WTC11 (cell line): ENCODE data around the gene WNT3A.

Experiments used
- CTCF ChIP-seq: fragments of 200-600 bp; IDR thresholded peaks from 2 replicates; pipeline ENCODE4 v1.8.0; 2022; ENCODE audit warnings: antibody characterized with exemption
- ESRRA ChIP-seq: sonication (generic); formaldehyde crosslinking; IDR thresholded peaks from 2 replicates; pipeline ENCODE4 v1.8.1; 2022; ENCODE audit warnings: mild to moderate bottlenecking, missing genetic modification reagents, borderline replicate concordance
- IRF2 ChIP-seq: sonication (generic); formaldehyde crosslinking; IDR thresholded peaks from 2 replicates; pipeline ENCODE4 v1.8.0; 2022; ENCODE audit warnings: low read depth, missing genetic modification reagents, borderline replicate concordance
- PRDM15 ChIP-seq: sonication (generic); formaldehyde crosslinking; IDR thresholded peaks from 2 replicates; pipeline ENCODE4 v1.8.0; 2022; ENCODE audit warnings: missing genetic modification reagents
- SP1 ChIP-seq: sonication (generic); formaldehyde crosslinking; conservative IDR thresholded peaks from 2 replicates; pipeline ENCODE4 v1.8.1; 2022; ENCODE audit warnings: missing genetic modification reagents
- ZBTB43 ChIP-seq: sonication (generic); formaldehyde crosslinking; IDR thresholded peaks from 2 replicates; pipeline ENCODE4 v1.8.1; 2023; ENCODE audit warnings: mild to moderate bottlenecking, missing genetic modification reagents
- ZNF281 ChIP-seq: sonication (generic); formaldehyde crosslinking; IDR thresholded peaks from 2 replicates; pipeline ENCODE4 v1.8.0; 2023; ENCODE audit warnings: mild to moderate bottlenecking, missing genetic modification reagents
- TF ChIP-seq, protein P1 (sequence below): sonication (generic); formaldehyde crosslinking; conservative IDR thresholded peaks from 2 replicates; pipeline ENCODE4 v1.8.1; 2023; ENCODE audit warnings: mild to moderate bottlenecking, low read depth, missing genetic modification reagents, moderate library complexity

- no peak for TF ChIP-seq SP1 (CRISPR knock-in tag)
- no peak for TF ChIP-seq CTCF
- TF ChIP-seq ZNF281 = no peak
- no peak for TF ChIP-seq PRDM15 (CRISPR knock-in tag)
- TF ChIP-seq, protein P1, sequence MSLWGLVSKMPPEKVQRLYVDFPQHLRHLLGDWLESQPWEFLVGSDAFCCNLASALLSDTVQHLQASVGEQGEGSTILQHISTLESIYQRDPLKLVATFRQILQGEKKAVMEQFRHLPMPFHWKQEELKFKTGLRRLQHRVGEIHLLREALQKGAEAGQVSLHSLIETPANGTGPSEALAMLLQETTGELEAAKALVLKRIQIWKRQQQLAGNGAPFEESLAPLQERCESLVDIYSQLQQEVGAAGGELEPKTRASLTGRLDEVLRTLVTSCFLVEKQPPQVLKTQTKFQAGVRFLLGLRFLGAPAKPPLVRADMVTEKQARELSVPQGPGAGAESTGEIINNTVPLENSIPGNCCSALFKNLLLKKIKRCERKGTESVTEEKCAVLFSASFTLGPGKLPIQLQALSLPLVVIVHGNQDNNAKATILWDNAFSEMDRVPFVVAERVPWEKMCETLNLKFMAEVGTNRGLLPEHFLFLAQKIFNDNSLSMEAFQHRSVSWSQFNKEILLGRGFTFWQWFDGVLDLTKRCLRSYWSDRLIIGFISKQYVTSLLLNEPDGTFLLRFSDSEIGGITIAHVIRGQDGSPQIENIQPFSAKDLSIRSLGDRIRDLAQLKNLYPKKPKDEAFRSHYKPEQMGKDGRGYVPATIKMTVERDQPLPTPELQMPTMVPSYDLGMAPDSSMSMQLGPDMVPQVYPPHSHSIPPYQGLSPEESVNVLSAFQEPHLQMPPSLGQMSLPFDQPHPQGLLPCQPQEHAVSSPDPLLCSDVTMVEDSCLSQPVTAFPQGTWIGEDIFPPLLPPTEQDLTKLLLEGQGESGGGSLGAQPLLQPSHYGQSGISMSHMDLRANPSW = no peak
- no peak for TF ChIP-seq ESRRA (CRISPR knock-in tag)
- TF ChIP-seq ZBTB43 (CRISPR knock-in tag) = no peak
- no peak for TF ChIP-seq IRF2
Measured at GRCh38 chr1:228013131-228013934, 6.5 kb downstream of the WNT3A start.
